Mesendoderm (in vitro differentiated cells): Measurements from ENCODE around the gene PITPNC1.

Source experiments
- DNase-seq: peaks from one replicate; pipeline ENCODE4 v3.0.0; 2013
- H2AK5ac ChIP-seq: 2 replicates; pipeline ENCODE4 v1.6.1; 2013; ENCODE audit warnings: low read length, inconsistent platforms
- H2BK120ac ChIP-seq: 2 replicates; pipeline ENCODE4 v1.6.1; 2013; ENCODE audit warnings: low read depth, mild to moderate bottlenecking, low read length, moderate library complexity, mixed read lengths
- H2BK15ac ChIP-seq: replicated peaks from 2 replicates; pipeline ENCODE4 v1.6.1; 2013; ENCODE audit warnings: low read depth, mild to moderate bottlenecking, moderate library complexity
- H2BK5ac ChIP-seq: 2 replicates; pipeline ENCODE4 v1.6.1; 2013; ENCODE audit warnings: low read length, inconsistent platforms
- H3K18ac ChIP-seq: 2 replicates; pipeline ENCODE4 v1.6.1; 2013; ENCODE audit warnings: mild to moderate bottlenecking, low read length, mixed read lengths
- H3K23ac ChIP-seq: one replicate; pipeline ENCODE4 v1.6.1; 2013; ENCODE audit warnings: low read length
- H3K27ac ChIP-seq: 2 replicates; pipeline ENCODE4 v1.5.1; 2013; ENCODE audit warnings: low read depth, mild to moderate bottlenecking, inconsistent platforms, low read length, moderate library complexity
- H3K27me3 ChIP-seq: 2 replicates; pipeline ENCODE4 v1.6.1; 2013; ENCODE audit warnings: low read length, control low read depth, mild to moderate bottlenecking, inconsistent platforms; ENCODE audit not compliant: insufficient read depth, poor library complexity
- H3K36me3 ChIP-seq: 2 replicates; pipeline ENCODE4 v1.6.1; 2013; ENCODE audit warnings: low read length, inconsistent platforms; ENCODE audit not compliant: control insufficient read depth, insufficient read depth
- H3K4ac ChIP-seq: one replicate; pipeline ENCODE4 v1.6.1; 2013; ENCODE audit warnings: low read depth, mild to moderate bottlenecking, low read length, moderate library complexity
- H3K4me1 ChIP-seq: 2 replicates; pipeline ENCODE4 v1.6.1; 2013; ENCODE audit warnings: low read depth, low read length, inconsistent platforms; ENCODE audit not compliant: control insufficient read depth
- H3K4me2 ChIP-seq: 2 replicates; pipeline ENCODE4 v1.6.1; 2013; ENCODE audit warnings: low read length
- H3K4me3 ChIP-seq: 2 replicates; pipeline ENCODE4 v1.5.1; 2013; ENCODE audit warnings: mild to moderate bottlenecking, low read length
- H3K56ac ChIP-seq: one replicate; pipeline ENCODE4 v1.6.1; 2013; ENCODE audit warnings: low read length
- H3K79me1 ChIP-seq: 2 replicates; pipeline ENCODE4 v1.6.1; 2013; ENCODE audit warnings: low read length, inconsistent platforms
- H3K79me2 ChIP-seq: 2 replicates; pipeline ENCODE4 v1.6.1; 2013; ENCODE audit warnings: mild to moderate bottlenecking, low read length; ENCODE audit not compliant: control insufficient read depth, insufficient read depth
- H3K9ac ChIP-seq: 2 replicates; pipeline ENCODE4 v1.6.1; 2013; ENCODE audit warnings: low read length, inconsistent platforms
- H4K5ac ChIP-seq: one replicate; pipeline ENCODE4 v1.6.1; 2013; ENCODE audit warnings: low read length
- H4K8ac ChIP-seq: one replicate; pipeline ENCODE4 v1.6.1; 2013; ENCODE audit warnings: low read depth, mild to moderate bottlenecking, control low read depth, low read length, moderate library complexity
- WGBS: extraction: QIAGEN DNeasy Blood & Tissue Kit; methylation state at CpG from one replicate; pipeline ENCODE4 v1.1.7; 2013; ENCODE audit warnings: low lambda C conversion rate, missing lambda C conversion rate; ENCODE audit not compliant: insufficient coverage; ENCODE audit errors: extremely low coverage; 5-methylcytosine and 5-hydroxymethylcytosine counted together

Gene PITPNC1

GRCh38 chr17:67475161-67475937, 98.3 kb downstream of the PITPNC1 start:
- no peak overlapping the region for H3K4me3 ChIP-seq
- no peak overlapping the region for H2BK15ac ChIP-seq
- H3K56ac ChIP-seq: peak overlapping the region; percentile 1
- H3K23ac ChIP-seq: no peak overlapping the region
- no peaks in the 10 kb centered on the region for H3K36me3 ChIP-seq
- no peak overlapping the region for H3K18ac ChIP-seq
- peaks cover 10% of the 10 kb centered on the region for H3K79me2 ChIP-seq
- H3K9ac ChIP-seq: no peak overlapping the region
- no peak overlapping the region for H3K4me2 ChIP-seq
- H4K8ac ChIP-seq: no peak overlapping the region
- H2BK120ac ChIP-seq: no peak overlapping the region
- no CpG with 5 or more reads among the region's 23 CpGs for WGBS
- no peak overlapping the region for H3K27ac ChIP-seq
- H2BK5ac ChIP-seq: no peak overlapping the region
- H3K79me1 ChIP-seq: peaks cover 10% of the 10 kb centered on the region
- H3K27me3 ChIP-seq: no peaks in the 10 kb centered on the region
- H2AK5ac ChIP-seq: no peak overlapping the region
- no peak overlapping the region for H4K5ac ChIP-seq
- H3K4ac ChIP-seq: no peak overlapping the region
- DNase-seq: peak; percentile 86
- peaks cover 2% of the 10 kb centered on the region for H3K4me1 ChIP-seq

- H2BK5ac ChIP-seq: no peak overlapping the region
- no peak overlapping the region for H3K23ac ChIP-seq
- peaks cover 2% of the 10 kb centered on the region for H3K4me1 ChIP-seq
- DNase-seq: no peak
- H2BK15ac ChIP-seq: no peak overlapping the region
- H3K79me2 ChIP-seq: peaks cover 10% of the 10 kb centered on the region
- H3K4me3 ChIP-seq: no peak overlapping the region
- no CpG with 5 or more reads among the region's 7 CpGs for WGBS
- no peak overlapping the region for H4K8ac ChIP-seq
- H4K5ac ChIP-seq: no peak overlapping the region
- no peaks in the 10 kb centered on the region for H3K36me3 ChIP-seq
- H3K4me2 ChIP-seq: no peak overlapping the region
- peaks cover 12% of the 10 kb centered on the region for H3K79me1 ChIP-seq
- H3K27ac ChIP-seq: no peak overlapping the region
- H3K9ac ChIP-seq: no peak overlapping the region
- H3K18ac ChIP-seq: no peak overlapping the region
- no peak overlapping the region for H2BK120ac ChIP-seq
- H3K4ac ChIP-seq: no peak overlapping the region
- H3K56ac ChIP-seq: no peak overlapping the region
- H3K27me3 ChIP-seq: no peaks in the 10 kb centered on the region
- no peak overlapping the region for H2AK5ac ChIP-seq
Measured at GRCh38 chr17:67476787-67477335, 99.8 kb downstream of the PITPNC1 start.

- no CpG with 5 or more reads among the region's 4 CpGs for WGBS
- no peak overlapping the region for H3K27ac ChIP-seq
Measured at GRCh38 chr17:67477687-67478086, 100.6 kb downstream of the PITPNC1 start.

GRCh38 chr17:67478401-67479041, 101.4 kb downstream of the PITPNC1 start:
- Histone ChIP-seq H2BK120ac (no peak overlapping the region), H4K8ac (no peak overlapping the region), H3K27me3 (no peaks in the 10 kb centered on the region), H3K4me1 (peaks cover 2% of the 10 kb centered on the region), H2AK5ac (no peak overlapping the region), H3K18ac (no peak overlapping the region), H3K36me3 (no peaks in the 10 kb centered on the region), H2BK15ac (no peak overlapping the region), H3K79me1 (peaks cover 17% of the 10 kb centered on the region), H3K9ac (no peak overlapping the region), H3K4ac (no peak overlapping the region), H3K56ac (peak overlapping the region; percentile 15), H3K27ac (no peak overlapping the region), H4K5ac (no peak overlapping the region), H3K4me2 (no peak overlapping the region), H3K23ac (no peak overlapping the region), H2BK5ac (no peak overlapping the region), H3K79me2 (peaks cover 10% of the 10 kb centered on the region), H3K4me3 (no peak overlapping the region)
- WGBS: no CpG with 5 or more reads among the region's 8 CpGs
- DNase-seq: no peak

More at GRCh38 chr17:67477687-67478086, 100.6 kb downstream of the PITPNC1 start:
- Histone ChIP-seq H3K27me3 (no peaks in the 10 kb centered on the region), H2BK120ac (no peak overlapping the region), H3K9ac (no peak overlapping the region), H2BK5ac (no peak overlapping the region), H3K4me1 (peaks cover 2% of the 10 kb centered on the region), H3K4ac (no peak overlapping the region), H3K4me2 (no peak overlapping the region), H2BK15ac (no peak overlapping the region), H4K8ac (no peak overlapping the region), H3K56ac (no peak overlapping the region), H2AK5ac (no peak overlapping the region), H4K5ac (no peak overlapping the region), H3K36me3 (no peaks in the 10 kb centered on the region), H3K4me3 (no peak overlapping the region), H3K79me1 (peaks cover 12% of the 10 kb centered on the region), H3K23ac (no peak overlapping the region), H3K79me2 (peaks cover 8% of the 10 kb centered on the region), H3K18ac (no peak overlapping the region)
- no peak for DNase-seq

GRCh38 chr17:67479148-67479547, 102.1 kb downstream of the PITPNC1 start:
- H2BK5ac ChIP-seq: no peak overlapping the region
- H3K9ac ChIP-seq: no peak overlapping the region
- H3K18ac ChIP-seq: no peak overlapping the region
- no peak overlapping the region for H3K4me3 ChIP-seq
- no peak overlapping the region for H4K5ac ChIP-seq
- no CpG with 5 or more reads among the region's 3 CpGs for WGBS
- no peak overlapping the region for H4K8ac ChIP-seq
- no peaks in the 10 kb centered on the region for H3K27me3 ChIP-seq
- H3K4ac ChIP-seq: no peak overlapping the region
- no peak for DNase-seq
- no peak overlapping the region for H2BK120ac ChIP-seq
- H3K79me1 ChIP-seq: peaks cover 18% of the 10 kb centered on the region
- H3K4me1 ChIP-seq: peaks cover 2% of the 10 kb centered on the region
- no peak overlapping the region for H2AK5ac ChIP-seq
- no peak overlapping the region for H2BK15ac ChIP-seq
- no peak overlapping the region for H3K56ac ChIP-seq
- no peaks in the 10 kb centered on the region for H3K36me3 ChIP-seq
- no peak overlapping the region for H3K23ac ChIP-seq
- H3K79me2 ChIP-seq: peaks cover 12% of the 10 kb centered on the region
- H3K4me2 ChIP-seq: no peak overlapping the region
- H3K27ac ChIP-seq: no peak overlapping the region
